Ovary (tissue), 9 donors: ENCODE data around the gene CDKAL1. TPM values are rescaled to one million over a fixed set of nuclear protein-coding genes. Genes with fewer than 3 reads are reported as not detected.

Experiments
- DNase-seq, 5 donors: peaks; one replicate each; pipeline ENCODE4 v3.0.0-alpha.2; 2019 to 2020
- H3K27ac ChIP-seq, 2 donors: fragments of 200-600 bp; one replicate each; pipeline versions ENCODE4 v1.5.1 to v1.8.0; 2019 to 2022
- H3K27me3 ChIP-seq: fragments of 200-600 bp; one replicate; pipeline ENCODE4 v1.8.0; 2022
- H3K36me3 ChIP-seq: fragments of 200-600 bp; sonication (generic); one replicate; pipeline ENCODE4 v1.5.1; 2019
- H3K4me1 ChIP-seq: one replicate; pipeline ENCODE4 v1.8.1; 2013; ENCODE audit warnings: mild to moderate bottlenecking, moderate library complexity; ENCODE audit not compliant: insufficient read depth
- H3K4me3 ChIP-seq: fragments of 200-600 bp; sonication (generic); one replicate; pipeline ENCODE4 v1.5.1; 2017
- H3K9me3 ChIP-seq, 2 donors: fragments of 200-600 bp in 1 of 2; sonication (generic) in 1 of 2; one replicate each; pipeline versions ENCODE4 v1.5.1 to v1.8.1; 2013 to 2019; ENCODE audit warnings: mild to moderate bottlenecking in 1 of 2, moderate library complexity in 1 of 2
- CTCF ChIP-seq, 3 donors: fragments of 450-650 bp in 2 of 3; fragments of 200-600 bp in 1 of 3; IDR thresholded peaks; one replicate each; pipeline versions ENCODE4 v1.5.1 to v1.8.0; 2016 to 2022; ENCODE audit warnings: antibody characterized with exemption in 3 of 3, mild to moderate bottlenecking in 1 of 3
- EP300 ChIP-seq: sonication (generic); formaldehyde crosslinking; IDR thresholded peaks from one replicate; pipeline ENCODE4 v1.6.1; 2017; ENCODE audit warnings: antibody characterized with exemption
- POLR2A ChIP-seq: fragments of 450-650 bp; IDR thresholded peaks from one replicate; pipeline ENCODE4 v1.6.1; 2017; ENCODE audit warnings: antibody characterized with exemption, mild to moderate bottlenecking, moderate library complexity
- whole genome bisulfite sequencing, 3 donors: extraction: QIAGEN DNeasy Blood & Tissue Kit in 1 of 3; methylation state at CpG; one replicate each; pipeline versions ENCODE4 v1.1.5 to v1.1.7; 2013 to 2017; 5-methylcytosine and 5-hydroxymethylcytosine counted together
- intact Hi-C, 4 donors: fragments of 100-400 bp; cut with DNase I; formaldehyde crosslinking; loops; one replicate each; pipeline versions ENCODE4 v1.11.0 to v1.15.1; 2022 to 2023
- polyA plus RNA-seq, 2 donors: library from polyadenylated mRNA; stranded (reverse); fragments of 200-250 nt in 1 of 2; fragments of 350-450 nt in 1 of 2; fragmentation: Illumina TruSeq in 1 of 2; extraction: RNeasy Lipid Tissue Mini Kit (QIAGEN cat#74804) in 1 of 2; gene quantifications; one replicate each; pipeline ENCODE4 v1.2.3, GENCODE V29; 2013 to 2014
- total RNA-seq, 7 donors: library from RNA; depleted of rRNA in 2 of 7; stranded (reverse); fragments of >200 nt in 2 of 7; fragmentation: NEBNext Ultra II Directional in 3 of 7; extraction: Animal tissue kit (Norgen Biotek cat#: 25700) in 3 of 7; gene quantifications; one replicate each; pipeline versions ENCODE4 v1.1.0 to v1.2.4, GENCODE V29; 2016 to 2023
- donor health status: DM: no; HTN: no; CAD: no; lungs with moderate emphysema.
- donor health status: DM: no; HTN: no; CAD: no.
- donor health status: Bipolar disorder and iron deficiency.
- donor health status: DM: yes; HTN: yes; CAD: no.
- donor health status: DM: no; HTN: no; CAD: no.
- donor health status: DM: yes; HTN: yes; CAD: no.

Gene CDKAL1
- total and polyA plus RNA-seq, 9 donors = 6.8 to 21.3 (median 18.9) TPM

GRCh38 chr6:20991910-20992309, 457.7 kb downstream of the CDKAL1 start:
- TF ChIP-seq CTCF (IDR thresholded peaks at IDR 0.05) (no peak), POLR2A (no peak)
- no peaks in the 10 kb centered on the region for H3K9me3 ChIP-seq
- H3K36me3 ChIP-seq = no peaks in the 10 kb centered on the region
- no peak for DNase-seq
- WGBS, 3 donors = 59 to 83% (median 80%) methylated on average over 2 of the region's 2 CpGs
- intact Hi-C loops = no loop called here
- no peaks in the 10 kb centered on the region for H3K4me1 ChIP-seq
- no peak overlapping the region for H3K27ac ChIP-seq
- H3K4me3 ChIP-seq = no peak overlapping the region
- no peaks in the 10 kb centered on the region for H3K27me3 ChIP-seq

- no peaks in the 10 kb centered on the region for H3K27me3 ChIP-seq
- no peaks in the 10 kb centered on the region for H3K36me3 ChIP-seq
- H3K9me3 ChIP-seq = no peaks in the 10 kb centered on the region
- DNase-seq = no peak
- TF ChIP-seq CTCF (IDR thresholded peaks at IDR 0.05) (no peak), EP300 (no peak), POLR2A (no peak)
- no peaks in the 10 kb centered on the region for H3K4me1 ChIP-seq
- 90 to 92% (median 92%) methylated on average over 4 of the region's 4 CpGs for WGBS, 3 donors
- intact Hi-C loops = no loop called here
- H3K27ac ChIP-seq = no peak overlapping the region
- no peak overlapping the region for H3K4me3 ChIP-seq
These were observed 461.8 kb downstream of the CDKAL1 start for GRCh38 chr6:20996099-20996498.

DNA sequence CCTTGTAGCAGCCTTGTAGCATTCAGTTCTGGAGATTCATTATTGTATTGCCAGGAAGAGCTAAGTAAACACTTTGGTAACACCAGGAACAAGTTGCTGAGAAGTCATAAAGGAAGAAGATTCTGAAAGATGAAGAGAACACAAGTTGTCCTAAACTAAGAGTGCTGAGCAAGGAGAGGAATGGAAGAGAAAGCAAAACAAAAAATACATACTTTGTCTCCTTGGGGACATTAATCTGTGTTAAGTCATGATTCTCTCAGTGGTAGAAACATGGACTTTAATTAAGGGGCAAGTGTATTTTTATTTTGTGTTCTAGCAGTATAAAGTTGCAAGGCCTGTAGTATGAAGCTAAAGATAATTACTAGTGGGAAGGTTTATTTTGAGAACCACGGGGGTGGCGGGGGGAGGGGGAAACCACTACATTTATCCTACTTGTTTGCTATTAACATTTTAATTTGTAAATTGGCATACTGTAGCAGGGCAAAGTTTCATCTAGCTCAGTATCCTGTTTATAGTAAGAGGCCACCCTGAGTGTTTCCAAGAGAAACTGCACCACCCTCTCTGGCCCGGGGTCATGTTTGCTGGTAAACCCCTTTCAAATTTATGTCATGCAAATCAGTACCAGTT, 463.0 kb downstream of the CDKAL1 start:
- Histone ChIP-seq H3K27me3 (no peaks in the 10 kb centered on the region), H3K9me3 (no peaks in the 10 kb centered on the region), H3K27ac (no peak overlapping the region), H3K4me3 (no peak overlapping the region), H3K36me3 (no peaks in the 10 kb centered on the region), H3K4me1 (no peaks in the 10 kb centered on the region)
- no peak for DNase-seq
- intact Hi-C loops = no loop called here
- 11 to 43% (median 19%) methylated on average over 3 of the region's 3 CpGs for WGBS, 3 donors
- TF ChIP-seq CTCF (IDR thresholded peaks at IDR 0.05) (no peak), EP300 (no peak), POLR2A (no peak)

- TF ChIP-seq CTCF (IDR thresholded peaks at IDR 0.05) = no peak
- no peak for TF ChIP-seq EP300
- no peak for TF ChIP-seq POLR2A
- Histone ChIP-seq H3K4me1 (no peaks in the 10 kb centered on the region), H3K27me3 (no peaks in the 10 kb centered on the region), H3K27ac (no peak overlapping the region), H3K9me3 (no peaks in the 10 kb centered on the region), H3K4me3 (no peak overlapping the region), H3K36me3 (no peaks in the 10 kb centered on the region)
- intact Hi-C loops = no loop called here
- WGBS, 3 donors = 67 to 76% (median 73%) methylated on average over 3 of the region's 3 CpGs
- DNase-seq = no peak
These were observed 463.5 kb downstream of the CDKAL1 start for GRCh38 chr6:20997770-20998147.
